GM21825 (cell line): ENCODE results near the gene S1PR3.

Source experiments
- ATAC-seq: cut with Tn5 transposase; IDR thresholded peaks from one replicate; pipeline ENCODE4 v1.9.1; 2021; ENCODE audit warnings: mild to moderate bottlenecking, moderate library complexity; ENCODE audit not compliant: unreplicated experiment

S1PR3 gene

GRCh38 chr9:89032661-89033060 is 41.4 kb downstream of the S1PR3 start:
- ATAC-seq = no peak

GRCh38 chr9:89036383-89036782 is 45.1 kb downstream of the S1PR3 start:
- no peak for ATAC-seq

- ATAC-seq = no peak
Observed at GRCh38 chr9:89036891-89037290, 45.6 kb downstream of the S1PR3 start.

GRCh38 chr9:89037346-89037745 is 46.1 kb downstream of the S1PR3 start:
- no peak for ATAC-seq

DNA sequence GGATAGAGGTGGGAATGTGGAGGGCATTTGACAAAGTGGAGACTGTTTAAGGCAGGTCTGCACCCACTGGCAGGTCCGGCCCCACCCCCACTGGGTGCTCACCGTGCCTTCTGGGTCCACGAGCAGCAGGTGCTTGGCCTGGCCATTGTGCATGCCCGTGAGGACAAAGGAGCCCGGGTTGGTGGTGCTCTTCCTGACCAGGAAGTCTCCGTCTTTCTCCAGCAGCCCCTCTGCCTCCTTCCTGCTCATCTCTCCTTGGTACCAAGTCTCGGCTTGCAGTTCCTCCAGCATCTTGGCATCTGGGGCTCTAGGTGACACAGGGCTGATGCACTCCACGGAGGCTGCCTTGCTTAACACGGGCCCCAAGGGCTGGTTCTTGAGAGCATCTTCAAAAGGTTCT is 46.6 kb downstream of the S1PR3 start:
- no peak for ATAC-seq

DNA sequence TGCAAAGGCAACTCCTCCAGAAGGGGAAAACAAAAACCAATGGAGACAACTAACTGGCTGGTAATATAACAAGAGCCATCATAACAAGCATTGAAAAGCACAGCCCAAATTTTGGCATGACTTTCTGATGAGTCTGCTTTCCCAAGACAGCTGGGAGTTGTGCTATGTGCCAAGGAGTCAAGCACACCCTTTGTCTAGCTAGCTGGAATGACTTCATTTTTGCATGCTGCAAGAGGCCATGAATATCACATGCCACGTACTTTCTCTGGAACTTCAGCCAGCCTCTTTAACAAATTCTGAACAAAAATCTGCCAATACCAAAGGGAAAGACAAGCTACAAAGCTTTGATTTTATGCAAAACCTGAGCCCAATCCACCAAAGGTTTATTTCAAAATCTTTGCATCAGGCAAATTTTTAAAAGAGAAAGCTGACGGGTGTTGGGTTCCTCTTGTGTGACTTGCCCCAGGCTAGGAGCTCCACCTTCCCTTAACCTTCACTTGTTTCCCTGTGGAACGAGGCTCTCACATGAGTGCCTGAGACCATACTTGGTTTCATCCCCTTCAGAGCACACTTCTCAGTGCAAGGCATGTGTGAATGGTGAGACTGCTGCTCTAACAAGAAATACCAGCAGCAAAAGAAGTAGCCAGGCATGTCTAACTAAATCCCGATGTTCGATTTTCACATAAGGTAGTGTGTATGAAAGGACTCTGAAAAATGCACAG is 47.3 kb downstream of the S1PR3 start:
- ATAC-seq = no peak

- no peak for ATAC-seq
Observed at GRCh38 chr9:89039104-89039465, 47.8 kb downstream of the S1PR3 start.

DNA sequence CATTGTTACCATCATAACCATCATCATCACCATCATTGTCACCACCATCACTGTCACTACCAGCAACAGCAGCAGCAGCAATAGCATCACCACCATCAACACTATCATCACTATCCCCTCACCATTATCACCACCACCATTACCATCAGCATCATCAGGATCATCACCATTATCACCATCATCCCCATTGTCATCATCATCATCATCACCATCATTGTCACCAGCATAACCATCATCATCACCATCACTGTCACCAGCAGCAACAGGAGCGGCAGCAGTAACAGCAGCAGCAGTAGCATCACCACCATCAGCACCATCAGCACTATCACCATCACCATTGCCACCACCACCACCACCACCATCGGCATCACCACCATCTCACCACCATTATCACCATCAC is 48.4 kb downstream of the S1PR3 start:
- no peak for ATAC-seq

DNA sequence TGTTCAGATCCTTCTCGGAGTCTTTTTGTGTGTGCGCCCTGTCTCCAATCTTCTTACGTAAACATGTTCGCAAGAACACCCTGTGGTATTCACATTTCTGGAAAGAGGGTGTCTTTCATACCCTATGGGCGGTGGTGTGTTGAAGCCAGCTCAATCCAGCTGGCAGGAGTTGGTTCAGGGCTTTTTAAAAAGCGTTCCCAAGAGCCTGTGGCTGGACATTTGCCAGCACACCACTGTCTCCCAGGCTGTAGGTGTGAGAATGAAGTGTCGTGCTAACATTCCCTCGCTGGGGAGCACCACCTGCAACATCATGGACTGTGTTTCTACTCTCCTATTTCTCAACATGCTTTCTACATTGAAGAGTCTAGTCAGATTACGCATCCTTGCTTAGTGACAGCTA is 51.7 kb downstream of the S1PR3 start:
- no peak for ATAC-seq

DNA sequence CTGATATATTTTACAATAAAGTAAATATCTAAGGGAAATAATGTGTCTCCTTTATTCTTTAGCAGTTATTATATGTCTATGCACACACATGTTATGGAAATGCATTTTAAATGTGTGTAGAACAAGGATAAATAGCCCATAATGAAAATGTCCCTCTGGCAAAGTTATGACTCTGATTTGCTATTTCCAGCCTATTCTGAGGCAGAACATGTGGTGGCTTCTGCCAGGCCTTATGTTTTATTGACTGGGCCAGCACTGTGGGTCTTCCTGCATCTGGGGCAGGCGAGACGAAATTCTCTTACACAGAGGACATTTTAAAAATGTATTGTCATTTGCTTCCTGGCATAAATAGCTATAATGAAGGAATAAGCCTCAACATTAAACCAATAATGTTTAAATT is 52.8 kb downstream of the S1PR3 start:
- ATAC-seq = no peak

GRCh38 chr9:89044881-89045280 is 53.6 kb downstream of the S1PR3 start:
- ATAC-seq = no peak

- no peak for ATAC-seq
Observed at GRCh38 chr9:89046832-89047231, 55.6 kb downstream of the S1PR3 start.

DNA sequence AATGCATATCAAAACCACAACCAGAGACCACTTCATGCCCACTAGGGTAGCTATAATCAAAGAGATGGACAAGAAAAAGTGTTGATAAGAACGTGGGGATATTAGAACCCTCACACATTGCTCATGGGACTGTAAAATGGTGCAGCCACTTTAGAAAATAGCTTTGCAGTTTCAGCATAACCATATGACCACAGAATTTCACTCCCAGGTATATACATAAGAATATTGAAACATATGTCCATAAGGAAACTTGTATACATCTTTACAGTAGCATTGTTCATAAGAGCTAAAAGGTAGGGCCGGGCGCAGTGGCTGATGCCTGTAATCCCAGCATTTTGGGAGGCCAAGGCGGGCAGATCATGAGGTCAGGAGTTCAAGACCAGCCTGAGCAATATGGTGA is 56.4 kb downstream of the S1PR3 start:
- no peak for ATAC-seq

GRCh38 chr9:89048616-89049015 is 57.3 kb downstream of the S1PR3 start:
- ATAC-seq = no peak

- ATAC-seq = no peak
Observed at GRCh38 chr9:89049646-89050045, 58.4 kb downstream of the S1PR3 start.

- ATAC-seq = no peak
Observed at GRCh38 chr9:89051421-89052025, 60.3 kb downstream of the S1PR3 start.

- no peak for ATAC-seq
Observed at GRCh38 chr9:89052470-89053097, 61.3 kb downstream of the S1PR3 start.

DNA sequence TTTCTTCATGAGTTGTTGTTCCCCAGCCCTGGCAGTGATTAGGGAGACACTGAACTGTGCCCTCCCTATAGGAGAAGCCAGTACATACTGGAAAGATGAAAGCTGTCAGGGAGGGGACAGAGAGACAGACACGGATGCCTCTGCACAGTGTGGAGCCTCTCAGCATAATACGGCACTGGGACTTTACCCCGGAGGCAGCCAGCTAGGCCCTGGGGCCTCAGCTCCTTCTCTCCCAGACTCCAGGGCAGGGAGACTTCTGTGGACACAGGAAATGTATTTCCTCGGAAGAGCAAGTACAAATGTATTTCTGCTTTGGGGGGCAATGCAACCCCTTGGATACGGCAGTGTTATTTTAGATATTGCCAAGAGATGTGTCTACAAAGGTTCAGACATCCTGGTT is 62.0 kb downstream of the S1PR3 start:
- no peak for ATAC-seq
